H1 (cell line): ENCODE measurements around the gene TRABD. TPM values are rescaled to one million over a fixed set of nuclear protein-coding genes. Genes with fewer than 3 reads are reported as not detected.
A peak's percentile ranks its signal among the peaks of the same experiment; 100 is the strongest.

ENCODE experiments used
- CTCF ChIA-PET: fragments of 300-600 bp; sonication (Branson Sonifier 250); formaldehyde crosslinking; loops from one replicate; lab custom pipeline; 2021; ENCODE audit not compliant: partially characterized antibody; lab: Charles Lee
- POLR2A ChIA-PET: fragments of 300-600 bp; sonication (Branson Sonifier 250); formaldehyde crosslinking; loops from one replicate; lab custom pipeline; 2021; ENCODE audit warnings: inconsistent platforms; ENCODE audit not compliant: partially characterized antibody; lab: Charles Lee
- DNase-seq, 2 experiments: peaks; one replicate each; pipeline versions ENCODE4 v3.0.0 to v3.0.0-alpha.2; 2010 to 2022; ENCODE audit warnings: low spot score in 2 of 2, low read depth in 1 of 2, mixed read lengths in 1 of 2
- FAIRE-seq: peaks from 2 replicates; lab custom pipeline; 2011; peaks lifted over from hg19 to GRCh38; lab: Jason Lieb, UNC
- H2AFZ ChIP-seq: 2 replicates; pipeline ENCODE4 v1.8.1; 2012; ENCODE audit warnings: low read length, inconsistent platforms
- H2AK5ac ChIP-seq: 2 replicates; pipeline ENCODE4 v1.6.1; 2013; ENCODE audit warnings: low read depth, low read length
- H2BK120ac ChIP-seq: replicated peaks from 2 replicates; pipeline ENCODE3; 2013; ENCODE audit warnings: low read depth, low read length, inconsistent platforms
- H2BK12ac ChIP-seq: 2 replicates; pipeline ENCODE4 v1.6.1; 2013; ENCODE audit warnings: low read depth, low read length
- H2BK15ac ChIP-seq: 2 replicates; pipeline ENCODE4 v1.6.1; 2013; ENCODE audit warnings: low read length
- H2BK20ac ChIP-seq: 2 replicates; pipeline ENCODE4 v1.6.1; 2013; ENCODE audit warnings: low read length
- H2BK5ac ChIP-seq: 2 replicates; pipeline ENCODE4 v1.6.1; 2013; ENCODE audit warnings: low read depth, low read length
- H3K14ac ChIP-seq: 2 replicates; pipeline ENCODE4 v1.6.1; 2013; ENCODE audit warnings: inconsistent platforms; ENCODE audit not compliant: insufficient read length
- H3K18ac ChIP-seq: 2 replicates; pipeline ENCODE4 v1.6.1; 2013; ENCODE audit warnings: low read length; ENCODE audit errors: extremely low read depth
- H3K23ac ChIP-seq: 2 replicates; pipeline ENCODE4 v1.6.1; 2013; ENCODE audit warnings: inconsistent platforms; ENCODE audit not compliant: insufficient read length
- H3K23me2 ChIP-seq: 2 replicates; pipeline ENCODE4 v1.6.1; 2013; ENCODE audit warnings: low read depth, low read length
- H3K27ac ChIP-seq: 2 replicates; pipeline ENCODE4 v1.6.1; 2011; ENCODE audit warnings: low read depth, low read length, inconsistent platforms
- H3K27me3 ChIP-seq, 4 experiments: replicated peaks in 1 of 4; 1 replicate in 1 of 4; 2 replicates in 3 of 4; pipeline versions ENCODE4 v1.6.1 to v1.8.1; 2011 to 2013; ENCODE audit warnings: low read length in 3 of 4, mild to moderate bottlenecking in 3 of 4, inconsistent platforms in 2 of 4, mixed read lengths in 2 of 4, moderate library complexity in 1 of 4; ENCODE audit not compliant: control insufficient read depth in 3 of 4, insufficient read depth in 3 of 4; ENCODE audit errors: extremely low read depth in 1 of 4
- H3K36me3 ChIP-seq, 4 experiments: 2 replicates each; pipeline versions ENCODE4 v1.6.1 to v1.8.1; 2011 to 2013; ENCODE audit warnings: mild to moderate bottlenecking in 4 of 4, low read length in 3 of 4, moderate library complexity in 2 of 4, control low read depth in 1 of 4, inconsistent platforms in 1 of 4; ENCODE audit not compliant: insufficient read depth in 4 of 4, control insufficient read depth in 2 of 4
- H3K4ac ChIP-seq: replicated peaks from 2 replicates; pipeline ENCODE3; 2013; ENCODE audit warnings: low read length, low read depth, mixed read lengths, inconsistent platforms; ENCODE audit not compliant: insufficient read length
- H3K4me1 ChIP-seq, 4 experiments: replicated peaks in 1 of 4; 1 replicate in 1 of 4; 2 replicates in 3 of 4; pipeline versions ENCODE4 v1.6.1 to v1.8.1; 2011 to 2013; ENCODE audit warnings: low read length in 3 of 4, inconsistent platforms in 2 of 4, mixed read lengths in 1 of 4; ENCODE audit not compliant: insufficient read depth in 4 of 4, control insufficient read depth in 3 of 4
- H3K4me2 ChIP-seq, 2 experiments: 2 replicates each; pipeline versions ENCODE4 v1.6.1 to v1.8.1; 2011 to 2013; ENCODE audit warnings: low read depth in 2 of 2, low read length in 2 of 2, control low read depth in 1 of 2, inconsistent platforms in 1 of 2, mild to moderate bottlenecking in 1 of 2; ENCODE audit not compliant: insufficient read depth in 1 of 2
- H3K4me3 ChIP-seq, 4 experiments: fragments of 200-600, 300-600 bp in 1 of 4; sonication (generic), shearing (Covaris generic), sonication (Bioruptor Twin) in 1 of 4; 2 replicates each; pipeline versions ENCODE4 v1.5.1 to v1.8.1; 2011 to 2016; ENCODE audit warnings: low read length in 4 of 4, low read depth in 3 of 4, control low read depth in 2 of 4, inconsistent platforms in 2 of 4, mild to moderate bottlenecking in 2 of 4, mixed read lengths in 1 of 4, moderate library complexity in 1 of 4; ENCODE audit not compliant: insufficient read depth in 2 of 4; ENCODE audit errors: extremely low read depth in 1 of 4
- H3K56ac ChIP-seq: replicated peaks from 2 replicates; pipeline ENCODE3; 2013; ENCODE audit warnings: low read depth, mild to moderate bottlenecking, mixed read lengths, low read length, inconsistent platforms; ENCODE audit not compliant: insufficient read length
- H3K79me1 ChIP-seq: 2 replicates; pipeline ENCODE4 v1.6.1; 2013; ENCODE audit warnings: low read depth, low read length, control low read depth
- H3K79me2 ChIP-seq, 2 experiments: 2 replicates each; pipeline versions ENCODE4 v1.6.1 to v1.8.1; 2012 to 2013; ENCODE audit warnings: low read length in 2 of 2, mild to moderate bottlenecking in 2 of 2, inconsistent platforms in 1 of 2; ENCODE audit not compliant: insufficient read depth in 2 of 2, control insufficient read depth in 1 of 2
- H3K9ac ChIP-seq, 4 experiments: replicated peaks in 1 of 4; 1 replicate in 1 of 4; 2 replicates in 3 of 4; pipeline versions ENCODE4 v1.6.1 to v1.8.1; 2011 to 2013; ENCODE audit warnings: low read depth in 3 of 4, low read length in 3 of 4, control low read depth in 2 of 4, mild to moderate bottlenecking in 2 of 4, moderate library complexity in 2 of 4, inconsistent platforms in 1 of 4; ENCODE audit errors: extremely low read depth in 1 of 4
- H3K9me3 ChIP-seq, 2 experiments: 2 replicates each; pipeline versions ENCODE4 v1.6.1 to v1.8.1; 2012 to 2013; ENCODE audit warnings: mild to moderate bottlenecking in 2 of 2, moderate library complexity in 2 of 2, control low read depth in 1 of 2, inconsistent platforms in 1 of 2, low read depth in 1 of 2, low read length in 1 of 2, mixed read lengths in 1 of 2; ENCODE audit not compliant: insufficient read depth in 2 of 2
- H4K20me1 ChIP-seq, 2 experiments: replicated peaks in 1 of 2; 2 replicates each; pipeline versions ENCODE3 to v1.8.1; 2011 to 2013; ENCODE audit warnings: inconsistent platforms in 2 of 2, low read length in 2 of 2, mild to moderate bottlenecking in 1 of 2; ENCODE audit not compliant: insufficient read depth in 2 of 2, control insufficient read depth in 1 of 2
- H4K5ac ChIP-seq: 2 replicates; pipeline ENCODE4 v1.6.1; 2013; ENCODE audit warnings: low read length, low read depth, mixed read lengths, inconsistent platforms; ENCODE audit not compliant: insufficient read length
- H4K8ac ChIP-seq: 2 replicates; pipeline ENCODE4 v1.8.0; 2013; ENCODE audit warnings: mild to moderate bottlenecking, moderate library complexity, low read length, inconsistent platforms; ENCODE audit not compliant: insufficient read depth; ENCODE audit errors: extremely low read depth
- H4K91ac ChIP-seq: replicated peaks from 2 replicates; pipeline ENCODE3; 2013; ENCODE audit warnings: low read length, mixed read lengths, inconsistent platforms; ENCODE audit not compliant: insufficient read length
- TEAD4 ChIP-seq: IDR thresholded peaks from 2 replicates; pipeline ENCODE4 v1.6.1; 2012; ENCODE audit warnings: low read depth, low read length, inconsistent platforms, mixed read lengths
- WGBS, 2 experiments: shearing (Covaris generic) in 1 of 2; methylation state at CpG; one replicate each; pipeline versions ENCODE4 v1.1.6 to v1.1.7; 2013 to 2015; ENCODE audit warnings: low lambda C conversion rate in 2 of 2, mixed read lengths in 2 of 2, inconsistent platforms in 1 of 2, low coverage in 1 of 2, missing lambda C conversion rate in 1 of 2; ENCODE audit not compliant: insufficient replicate concordance in 2 of 2, insufficient coverage in 1 of 2, insufficient read length in 1 of 2; ENCODE audit errors: extremely low coverage in 1 of 2, missing lambda C conversion rate in 1 of 2; 5-methylcytosine and 5-hydroxymethylcytosine counted together
- polyA plus RNA-seq, 7 experiments: library from polyadenylated mRNA; depleted of rRNA in 3 of 7; stranded (reverse) in 5 of 7; unstranded in 2 of 7; fragments of >200 nt in 5 of 7; fragments of 200-250 nt in 2 of 7; gene quantifications; 1 replicate in 5 of 7; 2 replicates in 1 of 7; 4 replicates in 1 of 7; pipeline versions ENCODE4 v1.2.1 to v1.2.3, GENCODE V29; 2011 to 2013; ENCODE audit warnings: missing spikeins in 2 of 7, mixed read lengths in 2 of 7
- total RNA-seq: library from RNA; stranded (reverse); fragmentation: NEBNext Ultra II Directional; extraction: Animal tissue kit (Norgen Biotek cat#: 25700); gene quantifications from 2 replicates; pipeline ENCODE4 v1.2.1, GENCODE V29; 2021

Gene TRABD
- total and polyA plus RNA-seq, 2 of the 8 experiments (the other 6 are each of a cell fraction or from before 2014, with no cell fraction given) = 44.2 to 57.5 TPM

DNA sequence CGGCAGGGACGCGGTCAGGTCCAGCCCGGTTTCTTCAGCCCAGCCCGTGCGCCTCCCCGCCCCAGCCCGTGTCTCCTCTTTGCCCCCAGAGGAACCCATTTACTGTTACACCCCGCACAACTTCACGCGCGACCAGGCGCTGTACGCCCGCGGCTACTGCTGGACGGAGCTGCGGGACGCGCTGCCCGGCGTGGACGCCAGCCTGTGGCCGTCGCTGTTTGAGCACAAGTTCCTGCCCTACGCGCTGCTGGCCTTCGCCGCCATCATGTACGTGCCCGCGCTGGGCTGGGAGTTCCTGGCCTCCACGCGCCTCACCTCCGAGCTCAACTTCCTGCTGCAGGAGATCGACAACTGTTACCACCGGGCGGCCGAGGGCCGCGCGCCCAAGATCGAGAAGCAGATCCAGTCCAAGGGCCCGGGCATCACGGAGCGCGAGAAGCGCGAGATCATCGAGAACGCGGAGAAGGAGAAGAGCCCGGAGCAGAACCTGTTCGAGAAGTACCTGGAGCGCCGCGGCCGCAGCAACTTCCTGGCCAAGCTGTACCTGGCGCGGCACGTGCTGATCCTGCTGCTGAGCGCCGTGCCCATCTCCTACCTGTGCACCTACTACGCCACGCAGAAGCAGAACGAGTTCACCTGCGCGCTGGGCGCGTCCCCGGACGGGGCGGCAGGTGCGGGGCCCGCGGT, 8.7 kb upstream of the TRABD start:
- Histone ChIP-seq H3K79me1 (no peaks in the 10 kb centered on the region; the same call in 1 of the 2 replicates), H3K23ac (no peak overlapping the region), H3K79me2 (no peaks in the 10 kb centered on the region), H3K4me2 (no peak overlapping the region), H3K27me3 (peaks cover 0 to 3% (median 0%) of the 10 kb centered on the region in 4 experiments; a peak in 2 of 7 replicates), H2BK5ac (no peak overlapping the region), H4K5ac (no peak overlapping the region), H2BK120ac (no peak overlapping the region), H3K9ac (no peak overlapping the region), H3K27ac (no peak overlapping the region; the same call in 1 of the 2 replicates), H3K56ac (no peak overlapping the region), H3K4me3 (no peak overlapping the region), H3K18ac (no peak overlapping the region), H2AK5ac (peak overlapping the region; percentile 7; the same call in 1 of the 2 replicates), H2AFZ (no peak overlapping the region), H2BK12ac (0 out of 2 replicates have a peak overlapping the region, but pooled peaks have one; percentile 75), H4K8ac (peak overlapping the region; percentile 85), H3K14ac (no peak overlapping the region), H3K4me1 (peaks cover 0 to 5% (median 2%) of the 10 kb centered on the region in 4 experiments; a peak in 3 of 7 replicates), H2BK20ac (no peak overlapping the region), H3K9me3 (no peaks in the 10 kb centered on the region), H3K23me2 (no peaks in the 10 kb centered on the region), H4K91ac (no peak overlapping the region), H2BK15ac (no peak overlapping the region), H3K4ac (no peak overlapping the region), H3K36me3 (no peaks in the 10 kb centered on the region), H4K20me1 (peaks cover 0 to 5% of the 10 kb centered on the region in 2 experiments)
- no peak for DNase-seq
- WGBS, 2 experiments = 97% methylated on average over 55 of the region's 76 CpGs; no CpG with 5 or more reads in 1 of the 2 experiments
- CTCF ChIA-PET = interaction anchor here (0.5 to 1.6 kb wide), 4 partner anchors 13 to 29 kb away, joined by 3 to 4 read pairs (median 4); no protein-coding TSS in a partner anchor
- FAIRE-seq = no peak
- POLR2A ChIA-PET = interaction anchor here (0.6 kb wide), 1 partner anchor 97 kb away, joined by 3 read pairs; no protein-coding TSS in a partner anchor
- no peak for TF ChIP-seq TEAD4
